NCI-H2171 (cell line): ENCODE data around the gene CITED4.

Source experiments
- DNase-seq: peaks from one replicate; lab custom pipeline; 2025; lab: John Stamatoyannopoulos, UW

Gene CITED4

GRCh38 chr1:40834968-40835545 is 27.1 kb downstream of the CITED4 start:
- DNase-seq = no peak

GRCh38 chr1:40833979-40834378 is 28.2 kb downstream of the CITED4 start:
- no peak for DNase-seq

GRCh38 chr1:40831001-40831732 is 31.0 kb downstream of the CITED4 start:
- DNase-seq = no peak

GRCh38 chr1:40830419-40830943 is 31.7 kb downstream of the CITED4 start:
- DNase-seq = no peak

GRCh38 chr1:40829631-40830245 is 32.4 kb downstream of the CITED4 start:
- no peak for DNase-seq

- DNase-seq = no peak
Observed at GRCh38 chr1:40825996-40826395, 36.2 kb downstream of the CITED4 start.

GRCh38 chr1:40825435-40825788 is 36.8 kb downstream of the CITED4 start:
- DNase-seq = no peak

- DNase-seq = no peak
Observed at GRCh38 chr1:40824591-40825434, 37.4 kb downstream of the CITED4 start.

- no peak for DNase-seq
Observed at GRCh38 chr1:40823983-40824382, 38.2 kb downstream of the CITED4 start.

GRCh38 chr1:40823345-40823744 is 38.8 kb downstream of the CITED4 start:
- DNase-seq = no peak

- no peak for DNase-seq
Observed at GRCh38 chr1:40822890-40823289, 39.3 kb downstream of the CITED4 start.

- no peak for DNase-seq
Observed at GRCh38 chr1:40820911-40821693, 41.1 kb downstream of the CITED4 start.

GRCh38 chr1:40820251-40820797 is 41.8 kb downstream of the CITED4 start:
- DNase-seq = no peak

- no peak for DNase-seq
Observed at GRCh38 chr1:40819101-40819500, 43.1 kb downstream of the CITED4 start.

GRCh38 chr1:40818264-40818961 is 43.8 kb downstream of the CITED4 start:
- no peak for DNase-seq

- no peak for DNase-seq
Observed at GRCh38 chr1:40817791-40818263, 44.3 kb downstream of the CITED4 start.

GRCh38 chr1:40815420-40815819 is 46.7 kb downstream of the CITED4 start:
- no peak for DNase-seq
